HG03045 (cell line): ENCODE data around the gene ACBD6.
"Not testable (repeated sequence)": the region's sequence is repeated elsewhere in the genome, so short reads cannot be mapped to it uniquely, and the experiment has no call there.

ENCODE experiments used
- ATAC-seq: cut with Tn5 transposase; IDR thresholded peaks from one replicate; pipeline ENCODE4 v1.9.1; 2021; ENCODE audit warnings: mild to moderate bottlenecking, moderate library complexity; ENCODE audit not compliant: unreplicated experiment

ACBD6 gene

GRCh38 chr1:180424848-180425457, 77.4 kb downstream of the ACBD6 start:
- ATAC-seq, result no peak

DNA sequence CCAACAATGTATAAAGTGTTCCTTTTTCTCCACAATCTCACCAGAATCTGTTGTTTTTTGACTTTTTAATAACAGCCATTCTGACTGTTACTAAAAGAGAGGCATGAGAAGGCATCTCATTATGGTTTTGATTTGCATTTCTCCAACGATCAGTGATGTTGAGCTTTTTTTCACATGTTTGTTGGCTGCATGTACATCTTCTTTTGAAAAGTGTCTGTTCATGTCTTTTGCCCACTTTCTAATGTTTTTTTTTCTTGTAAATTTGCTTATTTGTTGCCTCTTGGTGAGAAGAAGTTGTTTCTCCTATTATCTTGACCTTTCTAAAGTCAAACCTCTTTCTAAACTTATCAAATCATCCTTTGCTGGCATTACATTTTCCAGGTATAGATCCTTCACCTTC, 80.8 kb downstream of the ACBD6 start:
- ATAC-seq, result no peak

DNA sequence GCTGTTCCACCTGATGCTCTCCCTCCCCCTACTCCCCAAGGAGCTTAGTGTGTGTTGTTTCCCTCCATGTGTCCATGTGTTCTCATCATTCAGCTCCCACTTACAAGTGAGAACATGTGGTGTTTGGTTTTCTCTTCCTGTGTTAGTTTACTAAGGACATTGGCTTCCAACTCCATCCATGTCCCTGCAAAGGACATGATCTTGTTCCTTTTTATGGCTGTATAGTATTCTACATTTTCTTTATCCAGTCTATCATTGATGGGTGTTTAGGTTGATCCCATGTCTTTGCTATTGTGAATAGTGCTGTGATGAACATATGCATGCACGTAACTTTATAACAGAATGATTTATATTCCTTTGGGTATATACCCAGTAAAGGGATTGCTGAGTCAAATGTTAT, 81.2 kb downstream of the ACBD6 start:
- ATAC-seq, result not testable (repeated sequence)

GRCh38 chr1:180415985-180416633, 86.3 kb downstream of the ACBD6 start:
- no peak for ATAC-seq

- ATAC-seq, result no peak
Observed at GRCh38 chr1:180415236-180415848, 87.0 kb downstream of the ACBD6 start.

GRCh38 chr1:180412583-180412982, 89.8 kb downstream of the ACBD6 start:
- ATAC-seq, result no peak

DNA sequence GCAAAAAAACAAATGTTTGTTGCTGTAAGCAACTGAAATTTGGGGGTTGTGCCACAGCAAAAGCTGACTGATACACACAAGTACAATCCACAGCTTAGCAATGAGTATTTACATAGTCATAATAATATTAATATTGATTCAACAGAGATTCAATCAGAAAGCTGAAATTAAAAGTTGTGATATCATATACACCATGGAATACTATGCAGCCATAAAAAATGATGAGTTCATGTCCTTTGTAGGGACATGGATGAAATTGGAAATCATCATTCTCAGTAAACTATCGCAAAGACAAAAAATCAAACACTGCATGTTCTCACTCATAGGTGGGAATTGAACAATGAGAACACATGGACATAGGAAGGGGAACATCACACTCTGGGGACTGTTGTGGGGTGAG, 94.2 kb downstream of the ACBD6 start:
- ATAC-seq, result not testable (repeated sequence)

DNA sequence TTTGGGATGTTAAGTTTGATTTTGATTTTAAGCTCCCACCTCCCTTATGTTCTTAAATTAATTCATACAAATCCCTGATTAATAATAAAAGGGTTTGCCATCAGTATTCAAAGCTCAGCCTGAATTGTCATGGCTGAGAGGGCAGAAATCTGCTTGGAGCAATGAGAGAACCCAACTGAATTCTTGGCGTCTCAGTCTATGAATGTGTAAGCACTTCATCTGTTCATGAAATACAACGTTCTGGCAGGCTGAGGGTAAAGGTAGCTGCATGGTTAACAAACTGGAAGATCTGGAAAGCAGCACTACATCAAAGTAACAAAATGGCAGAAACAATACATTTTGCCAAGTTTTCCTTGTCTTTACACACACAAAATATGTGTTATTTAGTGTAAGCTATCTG, 95.3 kb downstream of the ACBD6 start:
- ATAC-seq, result no peak

DNA sequence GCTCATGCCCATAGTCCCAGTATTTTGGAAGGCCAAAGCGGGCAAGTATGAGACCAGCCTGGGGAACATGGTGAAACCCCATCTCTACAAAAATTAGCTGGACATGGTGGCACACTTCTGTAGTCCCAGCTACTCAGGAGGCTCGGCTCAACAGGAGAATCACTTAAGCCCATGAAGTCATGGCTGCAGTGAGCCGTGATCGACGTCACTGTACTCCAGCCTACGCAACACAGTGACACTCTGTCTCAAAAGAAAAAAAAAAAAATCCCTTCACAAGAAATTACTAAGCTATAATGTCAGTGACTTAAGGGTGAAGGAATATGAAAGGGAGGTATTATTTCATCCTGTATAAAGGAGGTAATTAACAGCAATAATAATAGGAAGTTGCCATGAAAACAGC, 99.8 kb downstream of the ACBD6 start:
- no peak for ATAC-seq

DNA sequence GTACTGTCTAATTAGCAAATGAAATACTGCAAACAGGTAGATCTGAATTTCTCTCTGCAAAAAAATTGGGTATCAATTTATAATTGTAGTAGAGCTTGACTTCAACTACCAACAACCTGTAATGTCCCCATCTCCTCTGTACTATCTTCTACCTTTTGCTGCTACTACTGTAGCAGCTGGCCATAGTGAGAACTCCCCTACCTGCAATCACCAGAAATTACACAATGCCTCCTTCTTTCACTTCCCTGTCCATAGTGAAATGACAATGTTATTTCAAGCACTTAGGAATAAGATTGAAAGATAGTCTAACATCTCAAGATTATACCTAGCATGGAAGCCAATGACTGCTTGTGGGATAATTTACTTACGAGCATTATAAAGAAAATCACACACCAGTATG, 100.4 kb downstream of the ACBD6 start:
- ATAC-seq, result no peak

GRCh38 chr1:180397175-180397574, 105.2 kb downstream of the ACBD6 start:
- ATAC-seq, result no peak

GRCh38 chr1:180392427-180393145, 109.8 kb downstream of the ACBD6 start:
- ATAC-seq, result no peak

DNA sequence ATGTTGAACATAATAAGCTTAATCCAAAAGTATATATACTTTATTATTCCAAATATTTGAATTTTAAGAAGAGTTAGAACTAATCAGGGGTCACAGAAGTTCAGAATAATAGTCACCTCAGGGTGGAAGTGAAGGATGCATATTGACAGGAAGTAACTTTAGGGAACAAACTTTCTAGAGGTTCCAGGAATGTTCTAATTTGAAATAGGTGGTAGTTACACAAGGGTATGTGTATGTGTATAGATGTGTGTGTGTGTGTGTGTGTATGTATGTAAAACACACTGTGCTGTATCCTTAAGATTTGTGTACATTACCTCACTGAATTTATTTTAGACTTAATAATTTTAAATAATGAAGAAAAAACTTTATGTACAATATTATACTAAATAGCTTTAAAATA, 110.4 kb downstream of the ACBD6 start:
- no peak for ATAC-seq

- no peak for ATAC-seq
Observed at GRCh38 chr1:180387413-180387812, 115.0 kb downstream of the ACBD6 start.

DNA sequence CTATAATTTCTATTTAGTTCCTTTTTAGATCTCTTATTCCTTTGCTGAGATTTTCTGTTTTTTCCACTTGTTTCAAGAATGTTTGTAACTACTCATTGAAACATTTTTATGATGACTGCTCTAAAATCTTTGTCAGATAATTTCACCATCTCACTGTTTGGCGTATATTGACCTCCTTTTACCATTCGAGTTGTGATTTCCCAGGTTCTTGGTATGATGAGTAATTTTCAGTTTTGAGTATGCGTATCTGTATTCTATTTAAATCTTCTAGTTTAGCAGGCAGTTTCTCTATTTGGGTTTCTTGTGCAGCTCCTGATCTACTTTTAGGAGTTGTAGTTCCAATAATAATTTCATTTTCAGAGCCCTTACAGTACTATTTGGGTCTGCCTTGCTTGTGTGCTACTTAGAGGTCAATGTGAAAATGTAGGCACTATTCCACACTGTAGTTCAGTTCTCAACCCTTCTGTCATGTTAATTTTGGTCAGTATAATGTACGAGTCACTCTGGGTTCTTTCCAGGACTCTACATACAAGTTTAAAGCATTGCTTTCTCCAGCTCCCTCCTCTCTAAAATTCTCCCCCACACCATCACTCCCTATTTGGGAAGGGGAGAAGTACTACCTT, 115.5 kb downstream of the ACBD6 start:
- ATAC-seq, result no peak

DNA sequence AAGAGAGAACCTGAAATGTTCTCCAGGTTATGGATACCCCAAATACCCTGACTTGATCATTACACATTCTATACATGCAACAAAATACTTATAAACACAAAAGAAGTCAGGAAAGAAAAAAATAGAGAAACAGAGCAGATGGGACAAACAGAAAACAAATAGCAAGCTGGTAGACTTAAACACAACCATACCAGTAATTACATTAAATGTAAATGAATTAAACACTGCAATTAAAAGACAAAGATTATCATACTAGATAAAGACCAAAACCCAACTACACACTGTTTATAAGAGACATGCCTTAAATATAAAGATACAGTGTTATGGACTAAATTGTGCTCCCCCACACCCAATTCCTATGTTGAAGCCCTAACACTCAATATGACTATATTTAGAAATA, 117.2 kb downstream of the ACBD6 start:
- no peak for ATAC-seq

- no peak for ATAC-seq
Observed at GRCh38 chr1:180384286-180385005, 117.9 kb downstream of the ACBD6 start.

- ATAC-seq, result no peak
Observed at GRCh38 chr1:180382326-180383115, 119.9 kb downstream of the ACBD6 start.

- no peak for ATAC-seq
Observed at GRCh38 chr1:180381184-180381580, 121.2 kb downstream of the ACBD6 start.
